ENCODE data around the gene KIAA1755. TPM values are rescaled to one million over a fixed set of nuclear protein-coding genes. Genes with fewer than 3 reads are reported as not detected.

Gene KIAA1755
- total and polyA plus RNA-seq, 10 of the 15 experiments (the other 5 are each of a cell fraction or from before 2014, with no cell fraction given), result not detected

- CTCF ChIA-PET, result interaction anchor here (0.6 kb wide), 2 partner anchors 10 to 48 kb away, joined by 3 read pairs; no protein-coding TSS in a partner anchor
- POLR2A ChIA-PET, result no interaction called here
- FAIRE-seq (no peak), DNase-seq (ENCODE audit: low read depth, low spot score) (no peak), ATAC-seq (no peak)
- no peak overlapping the region for H3K4me2 ChIP-seq (ENCODE audit: control insufficient read depth, insufficient read depth)
- H3K27me3 ChIP-seq (replicated peaks in 1 of 2; ENCODE audit: control insufficient read depth in 2 of 2, insufficient read depth in 2 of 2, low read length in 1 of 2), result no peaks in the 10 kb centered on the region; a peak in 1 of 4 replicates
- H3K36me3 ChIP-seq (ENCODE audit: control insufficient read depth in 2 of 2, insufficient read depth in 2 of 2, low read length in 1 of 2), result no peaks in the 10 kb centered on the region
- no peaks in the 10 kb centered on the region; the same call in 2 of the 3 replicates for H3K9me3 ChIP-seq (replicated peaks; ENCODE audit: control insufficient read depth, insufficient read depth, low read length)
- no peak overlapping the region for H3K27ac ChIP-seq (ENCODE audit: control insufficient read depth, insufficient read depth)
- no peaks in the 10 kb centered on the region for H4K20me1 ChIP-seq (ENCODE audit: control insufficient read depth, insufficient read depth)
- H3K4me1 ChIP-seq (ENCODE audit: control insufficient read depth, insufficient read depth, low read length), result no peaks in the 10 kb centered on the region
- H2AFZ ChIP-seq (ENCODE audit: control insufficient read depth, low read depth, low read length), result no peak overlapping the region
- intact Hi-C loops (cut with micrococcal nuclease; ENCODE audit: unreplicated experiment) (no loop called here), in situ Hi-C loops (cut with MboI) (no loop called here)
- SMC1A ChIA-PET (ENCODE audit: uncharacterized antibody, unreplicated experiment), result no interaction called here
- H3K79me2 ChIP-seq (ENCODE audit: control insufficient read depth, insufficient read depth, low read length), result no peaks in the 10 kb centered on the region
- H3K9ac ChIP-seq (ENCODE audit: control insufficient read depth, insufficient read depth, low read length), result no peak overlapping the region
- WGBS (ENCODE audit: insufficient coverage, insufficient replicate concordance, low lambda C conversion rate, missing lambda C conversion rate), result 14% methylated on average over 7 of the region's 9 CpGs
- no peak for TF ChIP-seq ESRRA (IDR thresholded peaks at IDR 0.05; ENCODE audit: low read length)
- no peak for TF ChIP-seq PKNOX1 (IDR thresholded peaks at IDR 0.05)
- TF ChIP-seq JUNB (IDR thresholded peaks at IDR 0.05), result no peak
- no peak for TF ChIP-seq ZNF274 (IDR thresholded peaks at IDR 0.05; ENCODE audit: insufficient read depth, insufficient read length)
- no peak for TF ChIP-seq TBL1XR1 (IDR thresholded peaks at IDR 0.05; ENCODE audit: low read depth, low read length)
- no peak for TF ChIP-seq PAX5 (IDR thresholded peaks at IDR 0.05; ENCODE audit: borderline replicate concordance, low read depth, low read length)
- TF ChIP-seq RB1 (IDR thresholded peaks at IDR 0.05; ENCODE audit: borderline replicate concordance), result no peak
- no peak for TF ChIP-seq MYC (IDR thresholded peaks at IDR 0.05; ENCODE audit: insufficient read depth, insufficient read length, insufficient replicate concordance, low read length, severe bottlenecking)
- no peak for TF ChIP-seq BMI1 (IDR thresholded peaks at IDR 0.05; ENCODE audit: borderline replicate concordance)
- TF ChIP-seq ZBTB4 (CRISPR knock-in tag; IDR thresholded peaks at IDR 0.05), result no peak
- no peak for TF ChIP-seq ETV6 (conservative IDR thresholded peaks at IDR 0.05 in 1 of 2, IDR thresholded peaks at IDR 0.05 in 1 of 2; ENCODE audit: borderline replicate concordance in 1 of 2, low read depth in 1 of 2)
- TF ChIP-seq KDM1A (IDR thresholded peaks at IDR 0.05; ENCODE audit: borderline replicate concordance), result no peak
- no peak for TF ChIP-seq RAD51 (IDR thresholded peaks at IDR 0.05)
- no peak for TF ChIP-seq CHD4 (IDR thresholded peaks at IDR 0.05)
- no peak overlapping the region for H3K4me3 ChIP-seq
- RAD21 ChIA-PET (ENCODE audit: unreplicated experiment), result no interaction called here
- BruUV-seq (replicated peaks), result no TSS peak
These were observed 10.8 kb downstream of the KIAA1755 start for GRCh38 chr20:38249536-38250310.

Measured in GM12878 (cell line).